H1 (cell line): Measurements from ENCODE around the gene SLC12A8. TPM values are rescaled to one million over a fixed set of nuclear protein-coding genes. Genes with fewer than 3 reads are reported as not detected.

Experiments used
- CEBPB ChIP-seq: IDR thresholded peaks from 2 replicates; pipeline ENCODE4 v1.6.1; 2012; ENCODE audit warnings: low read depth, low read length
- JUND ChIP-seq: IDR thresholded peaks from 2 replicates; pipeline ENCODE4 v1.6.1; 2011; ENCODE audit warnings: mild to moderate bottlenecking, improper control_type of control experiment, low read length
- POU5F1 ChIP-seq: IDR thresholded peaks from 2 replicates; pipeline ENCODE4 v1.6.1; 2011; ENCODE audit warnings: low read depth, mild to moderate bottlenecking, low read length, moderate library complexity
- polyA plus RNA-seq, 7 experiments: library from polyadenylated mRNA; depleted of rRNA in 3 of 7; stranded (reverse) in 5 of 7; unstranded in 2 of 7; fragments of >200 nt in 5 of 7; fragments of 200-250 nt in 2 of 7; gene quantifications; 1 replicate in 5 of 7; 2 replicates in 1 of 7; 4 replicates in 1 of 7; pipeline versions ENCODE4 v1.2.1 to v1.2.3, GENCODE V29; 2011 to 2013; ENCODE audit warnings: missing spikeins in 2 of 7, mixed read lengths in 2 of 7
- total RNA-seq: library from RNA; stranded (reverse); fragmentation: NEBNext Ultra II Directional; extraction: Animal tissue kit (Norgen Biotek cat#: 25700); gene quantifications from 2 replicates; pipeline ENCODE4 v1.2.1, GENCODE V29; 2021
- TF ChIP-seq, protein P1 (sequence below), 3 experiments: IDR thresholded peaks; 1 replicate in 2 of 3; 2 replicates in 1 of 3; pipeline versions ENCODE4 v1.5.1 to v1.6.1; 2011; ENCODE audit warnings: low read length in 3 of 3, mild to moderate bottlenecking in 3 of 3, inconsistent platforms in 2 of 3, low read depth in 1 of 3, moderate library complexity in 1 of 3; ENCODE audit not compliant: insufficient read depth in 1 of 3; ENCODE audit errors: control extremely low read depth in 1 of 3

The SLC12A8 gene
- total and polyA plus RNA-seq, 2 of the 8 experiments (the other 6 are each of a cell fraction or from before 2014, with no cell fraction given) = 13.7 to 14.4 TPM

DNA sequence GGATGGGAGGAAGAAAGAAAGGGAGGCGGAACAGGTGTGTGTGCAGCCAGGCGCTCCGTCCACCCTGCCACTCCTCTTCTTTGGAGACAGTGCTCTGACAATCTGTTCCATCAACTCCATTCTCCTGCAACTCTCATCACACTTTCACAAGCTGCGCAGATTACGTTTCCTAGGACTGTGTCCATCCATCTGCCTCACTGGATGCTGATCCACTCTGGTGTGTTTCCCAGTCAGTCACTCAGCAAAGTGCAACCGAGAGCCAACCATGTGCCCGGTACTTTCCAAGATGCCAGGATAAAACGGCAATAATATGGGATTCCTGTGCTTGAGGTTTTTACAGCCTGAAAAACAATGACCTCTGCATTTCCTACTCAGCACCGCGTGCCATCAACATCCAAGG, 59.6 kb downstream of the SLC12A8 start (continued):
- TF ChIP-seq POU5F1 = no peak
- no peak for TF ChIP-seq CEBPB
- TF ChIP-seq, protein P1, sequence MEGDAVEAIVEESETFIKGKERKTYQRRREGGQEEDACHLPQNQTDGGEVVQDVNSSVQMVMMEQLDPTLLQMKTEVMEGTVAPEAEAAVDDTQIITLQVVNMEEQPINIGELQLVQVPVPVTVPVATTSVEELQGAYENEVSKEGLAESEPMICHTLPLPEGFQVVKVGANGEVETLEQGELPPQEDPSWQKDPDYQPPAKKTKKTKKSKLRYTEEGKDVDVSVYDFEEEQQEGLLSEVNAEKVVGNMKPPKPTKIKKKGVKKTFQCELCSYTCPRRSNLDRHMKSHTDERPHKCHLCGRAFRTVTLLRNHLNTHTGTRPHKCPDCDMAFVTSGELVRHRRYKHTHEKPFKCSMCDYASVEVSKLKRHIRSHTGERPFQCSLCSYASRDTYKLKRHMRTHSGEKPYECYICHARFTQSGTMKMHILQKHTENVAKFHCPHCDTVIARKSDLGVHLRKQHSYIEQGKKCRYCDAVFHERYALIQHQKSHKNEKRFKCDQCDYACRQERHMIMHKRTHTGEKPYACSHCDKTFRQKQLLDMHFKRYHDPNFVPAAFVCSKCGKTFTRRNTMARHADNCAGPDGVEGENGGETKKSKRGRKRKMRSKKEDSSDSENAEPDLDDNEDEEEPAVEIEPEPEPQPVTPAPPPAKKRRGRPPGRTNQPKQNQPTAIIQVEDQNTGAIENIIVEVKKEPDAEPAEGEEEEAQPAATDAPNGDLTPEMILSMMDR (IDR thresholded peaks at IDR 0.05; ENCODE audit: control extremely low read depth in 1 of 3, insufficient read depth in 1 of 3, low read depth in 1 of 3, low read length in 3 of 3) = no peak
- no peak for TF ChIP-seq JUND
